Choroid plexus epithelial cell (primary cell): Measurements from ENCODE around the gene COA5.
A peak's percentile ranks its signal among the peaks of the same experiment; 100 is the strongest.

ENCODE experiments used
- DNase-seq: peaks from one replicate; pipeline ENCODE4 v3.0.0-alpha.2; 2010; ENCODE audit warnings: low read depth
- H3K4me3 ChIP-seq: 2 replicates; pipeline ENCODE4 v1.5.1; 2011; ENCODE audit warnings: low read depth, mild to moderate bottlenecking, control low read depth, low read length, moderate library complexity
- TF ChIP-seq, protein P1 (sequence below): conservative IDR thresholded peaks from 2 replicates; pipeline ENCODE4 v1.5.1; 2011; ENCODE audit warnings: low read depth, mild to moderate bottlenecking, control low read depth, inconsistent platforms, low read length, moderate library complexity

Gene COA5

GRCh38 chr2:98582523-98582922 is 25.8 kb downstream of the COA5 start:
- TF ChIP-seq, protein P1, sequence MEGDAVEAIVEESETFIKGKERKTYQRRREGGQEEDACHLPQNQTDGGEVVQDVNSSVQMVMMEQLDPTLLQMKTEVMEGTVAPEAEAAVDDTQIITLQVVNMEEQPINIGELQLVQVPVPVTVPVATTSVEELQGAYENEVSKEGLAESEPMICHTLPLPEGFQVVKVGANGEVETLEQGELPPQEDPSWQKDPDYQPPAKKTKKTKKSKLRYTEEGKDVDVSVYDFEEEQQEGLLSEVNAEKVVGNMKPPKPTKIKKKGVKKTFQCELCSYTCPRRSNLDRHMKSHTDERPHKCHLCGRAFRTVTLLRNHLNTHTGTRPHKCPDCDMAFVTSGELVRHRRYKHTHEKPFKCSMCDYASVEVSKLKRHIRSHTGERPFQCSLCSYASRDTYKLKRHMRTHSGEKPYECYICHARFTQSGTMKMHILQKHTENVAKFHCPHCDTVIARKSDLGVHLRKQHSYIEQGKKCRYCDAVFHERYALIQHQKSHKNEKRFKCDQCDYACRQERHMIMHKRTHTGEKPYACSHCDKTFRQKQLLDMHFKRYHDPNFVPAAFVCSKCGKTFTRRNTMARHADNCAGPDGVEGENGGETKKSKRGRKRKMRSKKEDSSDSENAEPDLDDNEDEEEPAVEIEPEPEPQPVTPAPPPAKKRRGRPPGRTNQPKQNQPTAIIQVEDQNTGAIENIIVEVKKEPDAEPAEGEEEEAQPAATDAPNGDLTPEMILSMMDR, result no peak
- H3K4me3 ChIP-seq, result no peak overlapping the region
- DNase-seq, result no peak

- TF ChIP-seq, protein P1, result no peak
- DNase-seq, result no peak
- no peak overlapping the region for H3K4me3 ChIP-seq
These were observed 27.5 kb downstream of the COA5 start for GRCh38 chr2:98580656-98581284.

GRCh38 chr2:98579926-98580325 is 28.4 kb downstream of the COA5 start:
- no peak overlapping the region for H3K4me3 ChIP-seq
- no peak for DNase-seq
- TF ChIP-seq, protein P1, result no peak

- no peak for DNase-seq
- no peak overlapping the region for H3K4me3 ChIP-seq
- TF ChIP-seq, protein P1, result no peak
These were observed 30.1 kb downstream of the COA5 start for GRCh38 chr2:98578231-98578630.

DNA sequence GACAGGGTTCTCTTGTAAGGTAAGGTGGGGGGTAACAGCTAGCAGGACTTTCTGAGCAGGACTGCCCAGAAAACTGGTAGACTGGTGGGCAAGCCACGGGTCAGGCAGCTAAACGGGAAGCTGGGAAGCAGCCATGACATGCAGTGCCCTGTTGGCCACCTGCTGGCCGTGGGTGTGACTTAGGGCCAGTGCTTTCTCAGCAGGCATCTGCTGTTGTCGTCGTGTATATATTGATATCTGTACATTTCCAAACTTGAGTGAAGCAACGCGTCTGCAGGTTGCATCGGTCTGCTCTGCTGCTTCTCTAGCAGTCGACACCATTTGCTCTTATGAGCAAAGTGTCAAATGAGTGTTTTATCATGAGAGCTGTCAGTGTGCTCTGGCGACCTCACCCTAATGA is 31.0 kb downstream of the COA5 start:
- TF ChIP-seq, protein P1, result peak; percentile 31
- no peak overlapping the region for H3K4me3 ChIP-seq
- DNase-seq, result no peak

GRCh38 chr2:98576666-98577312 is 31.5 kb downstream of the COA5 start:
- TF ChIP-seq, protein P1, result no peak
- H3K4me3 ChIP-seq, result no peak overlapping the region
- DNase-seq, result no peak

DNA sequence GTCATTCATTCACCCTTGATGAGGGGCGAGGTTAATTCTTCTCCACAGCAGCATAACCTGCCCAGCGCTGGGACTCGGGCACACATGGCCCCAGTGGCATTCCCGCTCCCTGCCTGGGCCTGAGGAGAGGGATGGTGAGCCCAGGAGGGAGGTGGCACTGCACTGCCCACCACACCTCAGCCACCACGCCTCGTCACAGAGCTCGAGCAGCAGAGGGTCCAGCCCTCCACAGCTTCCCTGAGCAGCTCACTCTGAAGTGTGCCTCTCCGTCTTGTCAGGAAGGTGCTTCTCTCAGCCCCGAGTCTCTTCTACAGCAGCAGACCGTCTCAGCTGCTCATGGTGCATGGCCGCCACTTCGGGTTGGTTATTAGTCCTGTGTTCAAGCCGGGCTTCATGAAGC is 34.9 kb downstream of the COA5 start:
- DNase-seq, result no peak
- TF ChIP-seq, protein P1, result no peak
- no peak overlapping the region for H3K4me3 ChIP-seq
